ENCODE data around the gene ALPG.

- TF ChIP-seq, protein P1, sequence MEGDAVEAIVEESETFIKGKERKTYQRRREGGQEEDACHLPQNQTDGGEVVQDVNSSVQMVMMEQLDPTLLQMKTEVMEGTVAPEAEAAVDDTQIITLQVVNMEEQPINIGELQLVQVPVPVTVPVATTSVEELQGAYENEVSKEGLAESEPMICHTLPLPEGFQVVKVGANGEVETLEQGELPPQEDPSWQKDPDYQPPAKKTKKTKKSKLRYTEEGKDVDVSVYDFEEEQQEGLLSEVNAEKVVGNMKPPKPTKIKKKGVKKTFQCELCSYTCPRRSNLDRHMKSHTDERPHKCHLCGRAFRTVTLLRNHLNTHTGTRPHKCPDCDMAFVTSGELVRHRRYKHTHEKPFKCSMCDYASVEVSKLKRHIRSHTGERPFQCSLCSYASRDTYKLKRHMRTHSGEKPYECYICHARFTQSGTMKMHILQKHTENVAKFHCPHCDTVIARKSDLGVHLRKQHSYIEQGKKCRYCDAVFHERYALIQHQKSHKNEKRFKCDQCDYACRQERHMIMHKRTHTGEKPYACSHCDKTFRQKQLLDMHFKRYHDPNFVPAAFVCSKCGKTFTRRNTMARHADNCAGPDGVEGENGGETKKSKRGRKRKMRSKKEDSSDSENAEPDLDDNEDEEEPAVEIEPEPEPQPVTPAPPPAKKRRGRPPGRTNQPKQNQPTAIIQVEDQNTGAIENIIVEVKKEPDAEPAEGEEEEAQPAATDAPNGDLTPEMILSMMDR (IDR thresholded peaks at IDR 0.05), result no peak
- TF ChIP-seq POLR2AphosphoS5 (IDR thresholded peaks at IDR 0.05), result no peak
Observed at GRCh38 chr2:232448304-232448690, 41.7 kb downstream of the ALPG start.
